ENCODE results near the gene LGALS13.

Gene LGALS13

GRCh38 chr19:39602224-39602623, at the start of gene LGALS13:
LGALS13 (plus strand) TSS chr19:39602524; CDS start chr19:39602569, 45 bp downstream.
- no peak for DNase-seq

DNA sequence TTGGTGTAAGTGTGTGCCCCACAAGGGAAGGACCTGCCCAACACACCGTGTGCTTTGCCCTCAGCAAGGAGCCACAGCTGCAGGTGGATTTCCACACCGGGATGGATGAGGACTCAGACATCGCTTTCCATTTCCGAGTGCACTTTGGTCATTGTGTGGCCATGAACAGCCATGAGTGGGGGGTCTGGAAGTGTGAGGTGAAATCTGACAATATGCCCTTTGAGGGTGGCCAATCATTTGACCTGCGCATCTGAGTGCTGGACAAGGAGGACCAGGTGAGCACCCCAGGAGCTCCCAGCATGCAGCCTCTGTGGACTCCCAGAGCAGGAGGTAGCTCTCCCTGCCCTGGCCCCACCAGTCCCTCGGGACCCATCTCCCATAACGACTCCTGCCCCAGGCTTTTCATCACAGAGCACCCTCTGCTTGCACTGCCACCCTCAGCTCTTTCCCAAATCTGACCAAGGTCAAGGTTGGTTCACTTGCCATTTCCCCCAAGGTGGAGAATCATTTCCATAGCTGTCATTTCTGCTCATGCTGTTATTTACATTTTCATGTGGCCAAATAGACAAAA, 49.2 kb upstream of the LGALS13 start:
- DNase-seq = no peak

GRCh38 chr19:39554701-39555311, 47.5 kb upstream of the LGALS13 start:
- no peak for DNase-seq

DNA sequence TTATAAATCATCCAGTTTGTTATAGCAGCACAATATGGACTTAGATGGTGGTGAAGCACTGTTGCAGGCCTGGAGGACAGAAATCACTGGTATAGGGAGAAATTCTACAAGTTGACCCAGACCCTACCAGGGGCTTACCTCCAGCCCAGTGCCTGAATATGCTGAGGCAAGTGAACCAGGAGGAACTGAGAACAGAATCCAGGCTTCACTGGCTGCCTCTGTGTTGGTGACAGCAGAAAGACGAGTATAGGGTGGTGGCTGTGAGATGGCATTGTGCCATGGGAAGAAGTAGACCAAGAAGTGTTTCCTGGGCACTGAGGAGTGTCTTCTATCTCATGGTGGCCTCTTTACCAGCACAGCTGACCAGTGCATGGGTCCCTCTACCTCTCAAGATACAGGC, 46.4 kb upstream of the LGALS13 start:
- DNase-seq = no peak

DNA sequence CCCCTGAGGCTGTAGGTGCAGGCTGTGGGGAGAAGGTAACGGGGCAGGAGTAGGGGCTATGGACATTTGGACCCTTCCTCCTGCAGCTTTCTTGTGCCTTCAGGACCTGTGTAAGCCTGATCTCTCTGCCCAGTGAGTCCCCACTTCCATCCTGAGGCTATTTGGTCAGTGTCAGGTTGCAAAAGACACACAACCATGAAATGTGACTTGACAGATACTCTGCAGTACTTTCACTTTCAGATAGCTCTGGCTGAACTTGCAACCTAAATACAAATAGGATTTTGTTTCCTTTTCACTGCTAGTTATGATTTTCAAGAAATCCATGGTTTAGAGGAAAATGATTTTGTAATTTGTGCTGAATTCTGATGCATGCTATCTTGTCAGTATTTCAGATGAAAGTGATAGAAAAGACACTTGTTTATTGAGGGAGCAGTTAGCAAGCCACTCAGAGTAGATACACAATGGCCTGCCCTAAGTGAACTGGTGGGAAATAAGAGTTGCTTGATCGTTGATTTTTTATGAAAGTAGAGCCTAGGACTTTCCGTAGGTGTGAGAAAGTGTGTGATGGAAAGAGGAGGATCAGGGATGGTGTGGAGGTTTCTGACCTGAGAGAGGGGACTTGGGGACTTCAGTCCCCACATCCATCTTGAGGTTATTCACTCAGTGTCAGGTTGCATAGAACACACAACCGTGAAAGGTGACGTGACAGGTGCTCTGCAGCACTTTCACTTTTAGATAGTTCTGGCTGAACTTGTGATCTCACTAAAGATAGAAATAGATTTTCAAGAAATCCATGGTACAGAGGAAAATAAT, 44.3 kb upstream of the LGALS13 start:
- peak in 1 of 2 experiments; percentile 8 for DNase-seq

- no peak for DNase-seq
These were observed 43.7 kb upstream of the LGALS13 start for GRCh38 chr19:39558624-39559117.

- DNase-seq = no peak
These were observed 38.9 kb upstream of the LGALS13 start for GRCh38 chr19:39563408-39563807.

DNA sequence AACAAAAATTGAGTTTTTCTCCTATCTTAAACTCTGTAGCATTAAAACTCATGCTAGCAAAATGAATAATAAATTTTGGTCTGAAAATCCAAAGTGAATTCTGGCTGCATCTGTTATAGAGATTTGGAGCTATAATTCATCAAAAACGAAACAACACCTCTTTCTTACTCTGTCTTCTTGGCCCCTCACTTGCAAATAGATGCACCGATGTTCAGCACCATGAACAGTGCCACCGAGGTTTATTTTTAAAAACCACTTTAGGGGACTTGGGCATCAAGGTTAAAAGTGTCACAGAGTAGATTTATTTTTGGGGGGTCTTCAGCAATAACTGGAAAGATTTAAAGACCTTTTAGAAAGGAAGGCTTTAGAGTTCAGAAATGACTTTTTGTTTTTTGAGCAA, 36.3 kb upstream of the LGALS13 start:
- no peak for DNase-seq

DNA sequence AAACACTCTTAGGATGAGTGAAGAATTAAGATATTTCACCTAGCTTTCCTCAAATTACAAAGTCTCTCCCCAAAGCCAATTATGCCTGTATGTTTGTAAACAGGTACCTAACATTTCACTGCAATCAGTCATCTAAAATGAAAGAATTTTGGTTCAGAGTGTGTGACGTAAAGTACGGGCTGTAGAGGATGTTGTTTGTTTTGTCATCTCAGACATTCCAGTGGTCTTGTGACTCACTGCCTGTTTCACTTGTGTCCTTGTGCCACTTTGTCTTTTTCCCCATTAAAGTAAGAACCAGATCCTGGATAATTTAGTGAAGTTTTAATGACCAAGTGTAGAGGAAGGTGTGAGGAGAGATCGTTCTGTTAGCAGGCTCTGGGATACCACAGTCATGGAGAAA, 33.7 kb upstream of the LGALS13 start:
- no peak for DNase-seq

- no peak for DNase-seq
These were observed 19.9 kb upstream of the LGALS13 start for GRCh38 chr19:39582442-39582841.

GRCh38 chr19:39582891-39583625, 19.3 kb upstream of the LGALS13 start:
- DNase-seq = no peak

GRCh38 chr19:39587496-39587895, 14.8 kb upstream of the LGALS13 start:
- DNase-seq = no peak

DNA sequence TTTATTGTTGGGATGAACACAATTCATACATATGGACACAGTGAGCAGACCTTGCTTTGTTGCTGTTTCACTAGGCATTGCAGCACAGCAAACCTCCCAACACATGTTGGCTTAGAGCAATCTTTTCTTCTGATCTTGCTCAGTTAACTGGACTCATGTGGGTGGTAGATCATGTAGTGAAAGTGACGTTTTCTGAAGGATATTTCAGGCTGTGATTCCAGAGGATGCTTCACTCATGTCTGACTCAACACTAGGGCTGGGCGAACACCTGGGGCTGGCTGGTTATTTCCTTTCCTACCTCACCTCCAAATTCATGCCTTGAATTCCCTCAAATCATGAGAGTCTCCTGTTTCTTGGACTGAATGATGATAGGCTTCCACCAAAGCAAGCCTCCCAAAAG, 14.3 kb upstream of the LGALS13 start:
- no peak for DNase-seq

DNA sequence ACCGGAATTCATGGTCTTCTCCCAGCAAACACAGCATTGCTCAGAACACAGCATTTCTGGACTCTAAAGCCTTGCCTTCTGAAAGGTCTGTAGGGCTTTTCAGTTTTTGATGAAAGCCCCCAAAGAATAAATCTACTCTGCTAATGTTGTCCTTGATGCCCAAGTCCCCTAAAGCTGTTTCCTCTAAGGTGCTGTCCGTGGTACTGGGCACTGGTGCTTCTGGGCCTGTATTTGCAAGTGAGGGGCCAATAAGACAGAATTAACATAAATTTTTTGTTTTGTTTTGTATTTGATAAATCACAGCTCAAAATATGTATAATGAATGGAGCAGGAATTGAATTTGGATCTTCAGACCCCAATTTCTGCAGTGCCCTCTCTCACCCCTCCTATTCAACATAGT, 12.1 kb upstream of the LGALS13 start:
- DNase-seq = no peak

- DNase-seq = no peak
These were observed 9.9 kb upstream of the LGALS13 start for GRCh38 chr19:39592381-39592780.

DNA sequence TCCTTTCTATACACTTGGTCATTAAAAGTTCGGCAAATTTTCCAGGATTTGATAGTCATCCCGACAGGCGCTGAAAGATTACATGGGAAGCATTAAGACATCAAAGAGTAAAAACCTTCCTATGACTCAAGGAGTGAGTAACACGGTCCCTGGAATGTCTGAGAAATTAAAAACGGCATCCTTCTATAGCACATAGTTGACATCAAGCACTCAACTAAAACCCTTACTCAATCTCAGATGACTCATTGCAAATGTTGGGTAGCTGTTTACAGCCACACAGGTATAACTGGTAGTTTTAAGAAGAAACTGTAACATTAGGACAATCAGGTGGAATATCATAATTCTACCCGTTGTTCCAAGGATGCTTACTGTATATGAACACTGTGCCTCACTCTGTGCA, 6.4 kb upstream of the LGALS13 start:
- no peak for DNase-seq

DNA sequence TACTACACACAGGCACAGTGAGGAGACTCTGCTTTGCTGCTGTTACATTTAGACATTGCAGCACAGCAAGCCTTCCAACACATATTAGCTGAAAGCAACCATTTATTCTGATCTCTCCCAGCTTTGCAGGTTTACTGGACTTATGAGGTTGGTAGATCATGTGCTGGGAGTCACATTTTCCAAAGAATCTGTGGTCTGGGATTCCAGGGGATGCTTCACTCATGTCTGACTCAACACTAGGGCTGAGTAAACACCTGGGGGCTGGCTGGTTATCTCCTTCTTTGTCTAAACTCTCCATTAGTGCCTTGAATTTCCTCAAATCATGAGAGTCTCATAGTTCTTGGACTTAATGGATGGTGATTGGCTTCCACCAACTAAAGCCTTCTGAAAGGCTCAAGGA, 5.4 kb upstream of the LGALS13 start:
- DNase-seq = no peak

- DNase-seq = no peak
These were observed 3.2 kb upstream of the LGALS13 start for GRCh38 chr19:39599116-39599515.

DNA sequence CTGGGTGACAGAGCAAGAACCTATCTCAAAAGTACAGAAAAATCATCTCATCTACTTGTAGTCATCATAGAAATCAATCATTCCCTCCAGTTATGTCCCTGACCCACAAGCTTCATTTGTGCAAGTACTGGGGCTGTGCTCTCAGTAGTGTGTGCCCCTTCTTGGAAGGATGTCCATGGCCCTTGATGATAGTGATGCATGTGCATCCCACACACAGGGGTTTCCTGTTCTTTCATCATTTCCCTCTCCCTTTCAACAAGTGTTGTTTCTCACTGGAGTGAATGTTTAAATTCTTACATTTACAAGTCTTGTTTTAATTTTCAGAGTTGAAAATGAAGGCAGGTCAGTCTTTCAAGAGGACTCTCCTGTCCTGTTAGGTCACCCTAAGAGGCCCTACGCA, 1.5 kb downstream of the LGALS13 start:
- DNase-seq = no peak

DNA sequence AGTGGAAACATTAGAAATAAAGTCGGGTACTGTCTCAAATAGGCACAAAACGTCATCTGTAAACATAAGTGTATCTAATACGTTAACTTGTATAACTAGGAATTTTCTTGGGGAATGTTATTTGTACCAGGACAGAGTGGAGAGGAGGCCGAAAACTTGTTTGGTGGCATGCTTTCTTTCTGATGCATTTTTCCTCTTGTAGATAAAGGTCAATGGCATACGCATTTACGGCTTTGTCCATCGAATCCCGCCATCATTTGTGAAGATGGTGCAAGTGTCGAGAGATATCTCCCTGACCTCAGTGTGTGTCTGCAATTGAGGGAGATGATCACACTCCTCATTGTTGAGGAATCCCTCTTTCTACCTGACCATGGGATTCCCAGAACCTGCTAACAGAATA, 4.7 kb downstream of the LGALS13 start:
- no peak for DNase-seq

- no peak for DNase-seq
These were observed 5.2 kb downstream of the LGALS13 start for GRCh38 chr19:39607561-39607960.

- DNase-seq = no peak
These were observed 11.3 kb downstream of the LGALS13 start for GRCh38 chr19:39613597-39613996.

DNA sequence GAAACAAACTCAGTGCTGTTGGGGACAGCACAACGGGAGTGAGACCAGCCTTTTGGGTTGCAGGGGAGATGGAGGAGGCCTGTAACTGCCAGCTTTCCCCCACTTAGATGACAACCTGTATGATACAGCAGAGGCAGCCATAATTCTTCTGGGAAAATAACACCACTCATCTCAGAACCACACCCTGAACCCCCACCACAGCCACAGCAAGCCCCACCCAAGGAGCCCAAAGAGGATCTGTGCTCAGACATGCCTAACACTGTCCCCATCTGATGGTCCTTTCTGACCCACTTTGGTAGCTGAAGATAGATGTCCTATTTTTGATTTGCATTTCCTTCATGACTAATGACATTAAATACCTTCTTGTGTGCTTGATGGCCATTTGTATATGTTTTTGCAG, 15.4 kb downstream of the LGALS13 start:
- no peak for DNase-seq
